Retinal pigment epithelial cell (primary cell): ENCODE measurements around the gene C22orf23.

ENCODE experiments used
- DNase-seq: peaks from one replicate; pipeline ENCODE4 v3.0.0-alpha.2; 2010; ENCODE audit warnings: low read depth
- H3K4me3 ChIP-seq: 2 replicates; pipeline ENCODE4 v1.5.1; 2011; ENCODE audit warnings: mild to moderate bottlenecking, low read length, control low read depth, moderate library complexity
- CTCF ChIP-seq: conservative IDR thresholded peaks from 2 replicates; pipeline ENCODE4 v1.5.1; 2011; ENCODE audit warnings: low read depth, low read length, control low read depth, inconsistent platforms

C22orf23 gene

DNA sequence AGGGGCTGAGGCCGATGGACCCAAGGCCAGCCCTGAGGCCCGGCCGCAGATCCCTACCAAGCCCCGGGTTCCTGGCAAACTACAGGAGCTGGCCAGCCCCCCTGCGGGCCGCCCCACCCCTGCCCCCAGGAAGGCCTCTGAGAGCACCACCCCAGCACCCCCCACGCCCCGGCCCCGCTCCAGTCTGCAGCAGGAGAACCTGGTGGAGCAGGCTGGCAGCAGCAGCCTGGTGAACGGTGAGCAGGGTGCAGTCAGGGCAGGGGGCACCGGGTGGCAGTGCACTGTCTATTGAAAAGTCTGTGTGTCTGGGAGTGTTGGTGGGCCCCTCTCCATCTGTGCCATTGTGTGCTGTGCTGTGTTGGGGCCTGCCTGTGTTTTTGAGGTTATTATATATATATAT is 31.2 kb downstream of the C22orf23 start:
- no peak for TF ChIP-seq CTCF
- no peak for DNase-seq

DNA sequence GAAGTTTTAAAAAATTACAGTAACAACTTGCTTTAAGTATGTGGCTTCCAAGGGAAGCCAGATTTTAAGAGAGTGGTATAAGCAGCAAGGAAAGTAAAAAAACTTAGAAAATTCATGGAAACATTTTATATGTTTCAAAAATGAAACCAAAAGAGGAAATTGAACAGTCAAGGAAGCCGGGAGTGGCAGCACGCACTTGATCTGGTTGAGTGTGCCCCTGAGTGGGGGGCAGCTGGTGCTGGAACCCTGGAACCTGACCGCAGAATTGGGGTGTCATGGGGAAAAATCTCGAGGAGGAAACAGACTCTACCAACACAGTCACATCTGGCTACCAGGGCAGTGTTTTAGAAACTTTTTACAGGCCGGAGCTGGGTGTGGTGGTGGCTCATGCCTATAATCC is 33.3 kb downstream of the C22orf23 start:
- no peak overlapping the region for H3K4me3 ChIP-seq
- DNase-seq, result no peak
- no peak for TF ChIP-seq CTCF

More for the DNA sequence above, 31.2 kb downstream of the C22orf23 start:
- H3K4me3 ChIP-seq, result no peak overlapping the region

GRCh38 chr22:37918580-37919270 is 34.7 kb downstream of the C22orf23 start:
- TF ChIP-seq CTCF, result no peak
- no peak overlapping the region for H3K4me3 ChIP-seq
- no peak for DNase-seq

DNA sequence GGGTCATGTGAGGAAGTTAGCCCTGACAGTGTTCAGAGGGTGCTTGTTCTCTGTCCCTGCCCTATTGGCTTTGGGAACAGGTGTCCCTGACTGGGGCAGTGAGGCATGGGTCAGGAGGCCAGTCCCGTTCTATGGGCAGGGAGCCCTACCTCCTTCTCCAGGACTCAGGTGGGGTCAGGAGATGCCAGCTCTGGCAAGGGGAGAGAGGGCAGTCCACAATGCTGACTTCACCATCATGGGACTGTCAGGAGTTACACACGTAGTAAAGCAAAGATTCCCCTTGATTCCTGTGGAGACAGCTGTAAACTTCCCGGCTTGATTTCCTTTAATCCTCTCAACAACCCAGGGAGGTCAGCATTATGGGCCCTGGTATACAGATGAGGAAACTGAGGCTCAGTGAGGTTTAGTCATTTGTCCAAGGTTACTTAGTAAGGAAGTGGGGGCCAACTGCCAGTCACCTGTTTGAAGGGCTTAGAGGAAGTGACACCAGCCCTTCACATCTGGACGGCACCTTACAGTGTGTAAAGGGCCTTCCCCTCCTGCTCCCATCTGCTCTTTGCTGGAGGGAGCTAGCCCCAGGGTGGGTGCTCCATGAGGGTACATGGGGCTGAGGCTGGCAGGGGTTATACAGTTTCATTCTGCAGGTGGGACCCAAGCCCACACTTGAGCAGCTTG is 35.4 kb downstream of the C22orf23 start:
- TF ChIP-seq CTCF, result no peak
- no peak for DNase-seq
- H3K4me3 ChIP-seq, result no peak overlapping the region

DNA sequence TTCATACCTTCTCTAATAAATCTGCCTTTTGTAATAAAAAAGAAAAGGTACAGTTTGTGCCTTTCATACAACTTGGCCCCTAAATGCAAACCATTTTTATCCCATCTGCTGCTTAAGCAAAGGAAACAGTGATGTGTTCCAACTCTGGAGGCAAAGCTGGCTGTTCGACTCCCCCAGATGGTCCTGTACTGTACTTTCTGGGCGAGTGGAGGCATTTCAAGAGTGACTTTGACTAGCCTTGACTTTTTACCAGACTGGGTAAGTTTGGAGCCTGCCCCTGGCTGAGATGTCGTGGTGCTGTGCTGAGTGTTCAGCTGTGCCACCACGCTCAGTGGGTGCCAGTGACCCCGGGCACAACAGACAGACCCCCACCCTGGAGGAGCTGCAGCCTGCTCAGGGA is 37.1 kb downstream of the C22orf23 start:
- TF ChIP-seq CTCF, result no peak
- no peak overlapping the region for H3K4me3 ChIP-seq
- DNase-seq, result no peak

- no peak for TF ChIP-seq CTCF
- no peak overlapping the region for H3K4me3 ChIP-seq
- no peak for DNase-seq
Measured at GRCh38 chr22:37913233-37913721, 40.1 kb downstream of the C22orf23 start.

- H3K4me3 ChIP-seq, result no peak overlapping the region
- no peak for TF ChIP-seq CTCF
- no peak for DNase-seq
Measured at GRCh38 chr22:37912171-37912570, 41.2 kb downstream of the C22orf23 start.
